Mesenchymal stem cell (in vitro differentiated cells and primary cell): ENCODE results near the gene SSBP2.

Experiments used
- DNase-seq: peaks from one replicate; pipeline ENCODE4 v3.0.0-alpha.2; 2013
- H2AFZ ChIP-seq: one replicate; pipeline ENCODE4 v1.6.1; 2013; ENCODE audit warnings: low read depth, mild to moderate bottlenecking, control low read depth, inconsistent platforms, low read length, moderate library complexity
- H2AK5ac ChIP-seq: 2 replicates; pipeline ENCODE4 v1.6.1; 2013; ENCODE audit warnings: low read length, moderate library complexity, mild to moderate bottlenecking, inconsistent platforms; ENCODE audit not compliant: severe bottlenecking
- H2BK120ac ChIP-seq: one replicate; pipeline ENCODE4 v1.6.1; 2013; ENCODE audit warnings: low read depth, mild to moderate bottlenecking, inconsistent platforms, low read length, moderate library complexity
- H2BK12ac ChIP-seq, 2 experiments: one replicate each; pipeline ENCODE4 v1.6.1; 2013; ENCODE audit warnings: inconsistent platforms in 2 of 2, low read length in 2 of 2, mild to moderate bottlenecking in 2 of 2, moderate library complexity in 2 of 2, control low read depth in 1 of 2
- H2BK15ac ChIP-seq: one replicate; pipeline ENCODE4 v1.6.1; 2013; ENCODE audit warnings: mild to moderate bottlenecking, low read depth, inconsistent platforms; ENCODE audit not compliant: poor library complexity, severe bottlenecking
- H2BK5ac ChIP-seq: 2 replicates; pipeline ENCODE4 v1.6.1; 2013; ENCODE audit warnings: low read depth, mild to moderate bottlenecking, low read length, control low read depth, inconsistent platforms; ENCODE audit not compliant: poor library complexity, severe bottlenecking
- H3K14ac ChIP-seq, 2 experiments: one replicate each; pipeline ENCODE4 v1.6.1; 2013; ENCODE audit warnings: inconsistent platforms in 2 of 2, low read length in 2 of 2, control low read depth in 1 of 2, mild to moderate bottlenecking in 1 of 2, moderate library complexity in 1 of 2
- H3K18ac ChIP-seq, 2 experiments: one replicate each; pipeline ENCODE4 v1.6.1; 2013; ENCODE audit warnings: inconsistent platforms in 2 of 2, low read length in 2 of 2, control low read depth in 1 of 2, low read depth in 1 of 2, mild to moderate bottlenecking in 1 of 2
- H3K23ac ChIP-seq, 2 experiments: one replicate each; pipeline ENCODE4 v1.6.1; 2013; ENCODE audit warnings: inconsistent platforms in 2 of 2, low read length in 2 of 2, mild to moderate bottlenecking in 2 of 2, moderate library complexity in 2 of 2, control low read depth in 1 of 2
- H3K27ac ChIP-seq: 2 replicates; pipeline ENCODE4 v1.5.1; 2013; ENCODE audit warnings: mild to moderate bottlenecking, moderate library complexity, low read length, control low read depth, inconsistent platforms; ENCODE audit not compliant: poor library complexity, severe bottlenecking
- H3K27me3 ChIP-seq, 2 experiments: 2 replicates each; pipeline versions ENCODE4 v1.6.1 to v1.7.0; 2013; ENCODE audit warnings: low read length in 2 of 2, mild to moderate bottlenecking in 2 of 2, moderate library complexity in 2 of 2, control low read depth in 1 of 2, inconsistent platforms in 1 of 2; ENCODE audit not compliant: control insufficient read depth in 1 of 2, insufficient read depth in 1 of 2
- H3K36me3 ChIP-seq, 2 experiments: 2 replicates each; pipeline versions ENCODE4 v1.6.1 to v1.7.0; 2013; ENCODE audit warnings: low read length in 2 of 2, control low read depth in 1 of 2, inconsistent platforms in 1 of 2, low read depth in 1 of 2, mild to moderate bottlenecking in 1 of 2; ENCODE audit not compliant: insufficient read depth in 2 of 2, control insufficient read depth in 1 of 2
- H3K4ac ChIP-seq, 2 experiments: one replicate each; pipeline ENCODE4 v1.6.1; 2013; ENCODE audit warnings: inconsistent platforms in 2 of 2, low read length in 2 of 2, mild to moderate bottlenecking in 2 of 2, moderate library complexity in 2 of 2, control low read depth in 1 of 2, low read depth in 1 of 2
- H3K4me1 ChIP-seq: 2 replicates; pipeline ENCODE4 v1.6.1; 2013; ENCODE audit warnings: low read depth, low read length, control low read depth; ENCODE audit not compliant: control insufficient read depth, insufficient read depth
- H3K4me2 ChIP-seq: 2 replicates; pipeline ENCODE4 v1.6.1; 2013; ENCODE audit warnings: low read length, mild to moderate bottlenecking, inconsistent platforms; ENCODE audit not compliant: poor library complexity, severe bottlenecking
- H3K4me3 ChIP-seq, 2 experiments: 2 replicates each; pipeline versions ENCODE4 v1.5.1 to v1.7.0; 2013; ENCODE audit warnings: low read length in 2 of 2, mild to moderate bottlenecking in 2 of 2, control low read depth in 1 of 2, low read depth in 1 of 2; ENCODE audit not compliant: insufficient read depth in 1 of 2
- H3K79me1 ChIP-seq: replicated peaks from 2 replicates; pipeline ENCODE4 v1.6.1; 2013; ENCODE audit warnings: mild to moderate bottlenecking, control low read depth, low read length, inconsistent platforms; ENCODE audit not compliant: poor library complexity, severe bottlenecking
- H3K9ac ChIP-seq: 2 replicates; pipeline ENCODE4 v1.7.0; 2013; ENCODE audit warnings: mild to moderate bottlenecking, low read length, moderate library complexity
- H3K9me3 ChIP-seq: 2 replicates; pipeline ENCODE4 v1.7.0; 2013; ENCODE audit warnings: mild to moderate bottlenecking, low read length; ENCODE audit not compliant: control insufficient read depth
- H4K8ac ChIP-seq: one replicate; pipeline ENCODE4 v1.6.1; 2013; ENCODE audit warnings: inconsistent platforms, mild to moderate bottlenecking, low read length, moderate library complexity
- H4K91ac ChIP-seq: one replicate; pipeline ENCODE4 v1.6.1; 2013; ENCODE audit warnings: mild to moderate bottlenecking, low read length, inconsistent platforms
- WGBS: methylation state at CpG from one replicate; pipeline ENCODE4 v1.1.7; 2013; ENCODE audit warnings: mixed read lengths; 5-methylcytosine and 5-hydroxymethylcytosine counted together

The SSBP2 gene

GRCh38 chr5:81370912-81371311 is 380.0 kb downstream of the SSBP2 start:
- Histone ChIP-seq H3K36me3 (no peaks in the 10 kb centered on the region), H3K9me3 (no peaks in the 10 kb centered on the region), H3K4me3 (no peak overlapping the region), H4K91ac (no peak overlapping the region), H3K23ac (no peak overlapping the region), H3K9ac (no peak overlapping the region), H3K4me1 (no peaks in the 10 kb centered on the region), H2AK5ac (no peak overlapping the region), H3K18ac (no peak overlapping the region), H3K14ac (no peak overlapping the region), H3K27ac (no peak overlapping the region), H2BK5ac (no peak overlapping the region), H2AFZ (no peak overlapping the region), H4K8ac (no peak overlapping the region), H2BK120ac (no peak overlapping the region), H3K4ac (no peak overlapping the region), H2BK12ac (no peak overlapping the region), H3K27me3 (no peaks in the 10 kb centered on the region), H3K79me1 (no peaks in the 10 kb centered on the region), H2BK15ac (no peak overlapping the region), H3K4me2 (no peak overlapping the region)
- DNase-seq: no peak

- H3K18ac ChIP-seq: no peak overlapping the region
- H2BK15ac ChIP-seq: no peak overlapping the region
- H2BK120ac ChIP-seq: no peak overlapping the region
- H3K36me3 ChIP-seq: no peaks in the 10 kb centered on the region
- no peak overlapping the region for H3K23ac ChIP-seq
- H3K27me3 ChIP-seq: no peaks in the 10 kb centered on the region
- no peak for DNase-seq
- no peak overlapping the region for H2AK5ac ChIP-seq
- H3K27ac ChIP-seq: no peak overlapping the region
- H2BK12ac ChIP-seq: no peak overlapping the region
- no peak overlapping the region for H4K91ac ChIP-seq
- H3K4me1 ChIP-seq: peaks cover 2% of the 10 kb centered on the region
- no peak overlapping the region for H3K9ac ChIP-seq
- no peaks in the 10 kb centered on the region for H3K79me1 ChIP-seq
- H2BK5ac ChIP-seq: no peak overlapping the region
- no peak overlapping the region for H2AFZ ChIP-seq
- no peak overlapping the region for H3K4me3 ChIP-seq
- H4K8ac ChIP-seq: no peak overlapping the region
- no peak overlapping the region for H3K4ac ChIP-seq
- no peak overlapping the region for H3K4me2 ChIP-seq
- WGBS: 93% methylated on average over 5 of the region's 5 CpGs
- no peak overlapping the region for H3K14ac ChIP-seq
- no peaks in the 10 kb centered on the region for H3K9me3 ChIP-seq
Measured at GRCh38 chr5:81365541-81365940, 385.4 kb downstream of the SSBP2 start.

GRCh38 chr5:81363093-81363871 is 387.6 kb downstream of the SSBP2 start:
- Histone ChIP-seq H3K4me1 (peaks cover 5% of the 10 kb centered on the region), H3K14ac (no peak overlapping the region), H3K79me1 (no peaks in the 10 kb centered on the region), H2AFZ (no peak overlapping the region), H3K4me2 (no peak overlapping the region), H3K36me3 (no peaks in the 10 kb centered on the region), H3K18ac (no peak overlapping the region), H3K27me3 (peaks cover 0 to 5% of the 10 kb centered on the region in 2 experiments), H2BK5ac (no peak overlapping the region), H3K9me3 (no peaks in the 10 kb centered on the region), H4K8ac (no peak overlapping the region), H2AK5ac (no peak overlapping the region), H2BK15ac (no peak overlapping the region), H2BK120ac (no peak overlapping the region), H3K9ac (no peak overlapping the region), H3K23ac (no peak overlapping the region), H4K91ac (no peak overlapping the region), H3K27ac (no peak overlapping the region), H2BK12ac (no peak overlapping the region), H3K4ac (no peak overlapping the region), H3K4me3 (no peak overlapping the region)
- 89% methylated on average over 3 of the region's 4 CpGs for WGBS
- DNase-seq: no peak
